Activated CD8-positive, alpha-beta T cell treated with anti-CD3 and anti-CD28 coated beads for 36 hours (primary cell): ENCODE measurements around the gene MPP7. TPM values are rescaled to one million over a fixed set of nuclear protein-coding genes. Genes with fewer than 3 reads are reported as not detected.

Experiments
- ATAC-seq: fragments of 200-7000 bp; cut with Tn5 transposase; one replicate; pipeline ENCODE4 v1.10.0; 2021; ENCODE audit warnings: mild to moderate bottlenecking, moderate library complexity
- CTCF ChIA-PET: fragments of 350-600 bp; sonication (Branson Sonifier 250); formaldehyde crosslinking; loops from one replicate; lab custom pipeline; 2021; ENCODE audit warnings: antibody characterized with exemption; lab: Charles Lee
- POLR2A ChIA-PET: fragments of 350-600 bp; sonication (Branson Sonifier 250); formaldehyde crosslinking; loops from one replicate; lab custom pipeline; 2021; ENCODE audit warnings: antibody characterized with exemption; lab: Charles Lee
- DNase-seq: peaks from one replicate; pipeline ENCODE4 v3.0.0-alpha.2; 2020
- H3K27ac Mint-ChIP-seq: one replicate; pipeline ENCODE4 v1.8.0; 2021; ENCODE audit warnings: mild to moderate bottlenecking, mixed read lengths
- H3K27me3 Mint-ChIP-seq: one replicate; pipeline ENCODE4 v1.8.0; 2021; ENCODE audit warnings: mixed read lengths
- H3K36me3 Mint-ChIP-seq: one replicate; pipeline ENCODE4 v1.8.0; 2021; ENCODE audit warnings: low read depth, mixed read lengths
- H3K4me1 Mint-ChIP-seq: one replicate; pipeline ENCODE4 v1.8.0; 2021; ENCODE audit warnings: low read depth, mixed read lengths
- H3K4me3 Mint-ChIP-seq: one replicate; pipeline ENCODE4 v1.8.0; 2021; ENCODE audit warnings: mild to moderate bottlenecking, moderate library complexity, mixed read lengths
- H3K9me3 Mint-ChIP-seq: one replicate; pipeline ENCODE4 v1.8.0; 2021; ENCODE audit warnings: mixed read lengths
- CTCF ChIP-seq: fragments of 200-600 bp; IDR thresholded peaks from one replicate; pipeline ENCODE4 v1.8.0; 2022; ENCODE audit warnings: antibody characterized with exemption, mild to moderate bottlenecking
- intact Hi-C: fragments of 100-400 bp; cut with micrococcal nuclease; formaldehyde crosslinking; loops from one replicate; pipeline ENCODE4 v1.10.0; 2022
- total RNA-seq, 2 experiments: library from RNA; stranded (reverse); gene quantifications; one replicate each; pipeline ENCODE4 v1.2.3, GENCODE V29; 2021

MPP7 gene
- total RNA-seq, 2 experiments from 2014 or later: 12.6 to 14.3 TPM

DNA sequence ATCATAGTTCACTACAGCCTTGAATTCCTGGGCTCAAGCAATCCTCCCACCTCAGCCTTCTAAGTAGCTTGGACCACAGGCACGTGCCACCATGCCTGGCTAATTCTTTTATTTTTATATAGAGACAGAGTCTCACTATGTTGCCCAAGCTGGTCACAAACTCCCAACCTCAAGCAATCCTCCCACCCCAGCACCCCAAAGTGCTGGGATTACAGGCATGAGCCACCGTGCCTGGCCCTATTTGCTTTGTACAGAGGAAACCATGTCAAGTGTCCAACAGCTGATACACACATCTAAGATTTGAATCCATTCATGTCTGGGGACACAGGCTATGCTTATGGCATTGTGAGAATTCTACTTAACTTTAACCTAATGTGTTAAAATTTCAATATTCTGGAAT, 29.9 kb upstream of the MPP7 start:
- DNase-seq (peak; percentile 35), ATAC-seq (no peak)
- Mint-ChIP-seq H3K4me1 (peaks cover 64% of the 10 kb centered on the region), H3K4me3 (peak overlapping the region; percentile 64), H3K9me3 (no peaks in the 10 kb centered on the region), H3K36me3 (no peaks in the 10 kb centered on the region), H3K27ac (peak overlapping the region; percentile 99), H3K27me3 (no peaks in the 10 kb centered on the region)
- POLR2A ChIA-PET: interaction anchor here (0.8 to 3.3 kb wide), 6 partner anchors 15 to 1090 kb away, joined by 3 to 24 read pairs (median 8); no protein-coding TSS in a partner anchor
- intact Hi-C loops: loop anchor here (1.0 kb wide), 1 partner anchor 36 kb away; no protein-coding TSS in a partner anchor
- CTCF ChIA-PET: interaction anchor here (0.8 to 11.9 kb wide), 8 partner anchors 30 to 91 kb away, joined by 3 to 102 read pairs (median 4); partner anchors contain the start of gene MPP7
- no peak for TF ChIP-seq CTCF

GRCh38 chr10:28331841-28332240, 29.0 kb upstream of the MPP7 start:
- ATAC-seq (no peak), DNase-seq (no peak)
- CTCF ChIA-PET: interaction anchor here (1.0 to 11.9 kb wide), 5 partner anchors 10 to 49 kb away, joined by 3 to 102 read pairs (median 4); partner anchors contain the start of gene MPP7
- no peaks in the 10 kb centered on the region for H3K36me3 Mint-ChIP-seq
- H3K27ac Mint-ChIP-seq: peak overlapping the region; percentile 99
- POLR2A ChIA-PET: interaction anchor here (1.0 to 1.4 kb wide), 4 partner anchors 22 to 590 kb away, joined by 3 to 6 read pairs (median 3); no protein-coding TSS in a partner anchor
- H3K27me3 Mint-ChIP-seq: no peaks in the 10 kb centered on the region
- H3K4me1 Mint-ChIP-seq: peaks cover 64% of the 10 kb centered on the region
- TF ChIP-seq CTCF: no peak
- H3K4me3 Mint-ChIP-seq: peak overlapping the region; percentile 64
- intact Hi-C loops: no loop called here
- no peaks in the 10 kb centered on the region for H3K9me3 Mint-ChIP-seq

- no peak for ATAC-seq
- H3K4me3 Mint-ChIP-seq: peak overlapping the region; percentile 44
- peak overlapping the region; percentile 89 for H3K27ac Mint-ChIP-seq
- intact Hi-C loops: no loop called here
- DNase-seq: no peak
- ChIA-PET CTCF (interaction anchor here (0.9 to 11.9 kb wide), 10 partner anchors 9 to 79 kb away, joined by 3 to 102 read pairs (median 6); partner anchors contain the start of gene MPP7), POLR2A (interaction anchor here (1.1 to 1.2 kb wide), 2 partner anchors 23 to 36 kb away, joined by 3 to 6 read pairs; no protein-coding TSS in a partner anchor)
- H3K4me1 Mint-ChIP-seq: peaks cover 64% of the 10 kb centered on the region
- no peak for TF ChIP-seq CTCF
- no peaks in the 10 kb centered on the region for H3K27me3 Mint-ChIP-seq
- H3K36me3 Mint-ChIP-seq: no peaks in the 10 kb centered on the region
- H3K9me3 Mint-ChIP-seq: no peaks in the 10 kb centered on the region
These were observed 28.2 kb upstream of the MPP7 start for GRCh38 chr10:28331066-28331465.

- ATAC-seq (no peak), DNase-seq (no peak)
- POLR2A ChIA-PET: interaction anchor here (0.9 to 2.7 kb wide), 2 partner anchors 16 to 26 kb away, joined by 3 to 7 read pairs; partner anchors contain the start of gene MPP7
- no peak overlapping the region for H3K4me3 Mint-ChIP-seq
- no peaks in the 10 kb centered on the region for H3K36me3 Mint-ChIP-seq
- TF ChIP-seq CTCF: no peak
- peaks cover 58% of the 10 kb centered on the region for H3K4me1 Mint-ChIP-seq
- no peaks in the 10 kb centered on the region for H3K9me3 Mint-ChIP-seq
- CTCF ChIA-PET: interaction anchor here (1.0 to 11.9 kb wide), 14 partner anchors 9 to 544 kb away, joined by 3 to 102 read pairs (median 4); partner anchors contain the start of gene MPP7
- no peak overlapping the region for H3K27ac Mint-ChIP-seq
- no peaks in the 10 kb centered on the region for H3K27me3 Mint-ChIP-seq
- intact Hi-C loops: no loop called here
These were observed 25.5 kb upstream of the MPP7 start for GRCh38 chr10:28328346-28328745.

- intact Hi-C loops: no loop called here
- H3K27ac Mint-ChIP-seq: peak overlapping the region; percentile 23
- H3K4me1 Mint-ChIP-seq: peaks cover 58% of the 10 kb centered on the region
- no peaks in the 10 kb centered on the region for H3K36me3 Mint-ChIP-seq
- ATAC-seq: no peak
- no peak for DNase-seq
- CTCF ChIA-PET: interaction anchor here (1.0 to 11.9 kb wide), 14 partner anchors 8 to 544 kb away, joined by 3 to 102 read pairs (median 5); partner anchors contain the start of gene MPP7
- no peaks in the 10 kb centered on the region for H3K27me3 Mint-ChIP-seq
- no peak for TF ChIP-seq CTCF
- H3K9me3 Mint-ChIP-seq: no peaks in the 10 kb centered on the region
- POLR2A ChIA-PET: interaction anchor here (1.4 to 2.7 kb wide), 2 partner anchors 15 to 29 kb away, joined by 3 to 7 read pairs; no protein-coding TSS in a partner anchor
- no peak overlapping the region for H3K4me3 Mint-ChIP-seq
These were observed 24.6 kb upstream of the MPP7 start for GRCh38 chr10:28327491-28327880.
